Right lung (tissue), 5 donors: ENCODE data around the gene ASPSCR1. TPM values are rescaled to one million over a fixed set of nuclear protein-coding genes. Genes with fewer than 3 reads are reported as not detected.

Source experiments
- DNase-seq, 2 donors: peaks; one replicate each; pipeline ENCODE4 v3.0.0-alpha.2; 2013
- polyA plus RNA-seq, 5 donors: library from polyadenylated mRNA; unstranded; fragments of 120-200 nt; gene quantifications; one replicate each; pipeline versions ENCODE4 v1.2.1 to v1.2.3, GENCODE V29; 2013; ENCODE audit warnings: inconsistent platforms in 1 of 5, low replicate concordance in 1 of 5; ENCODE audit not compliant: insufficient read length in 5 of 5, insufficient read depth in 1 of 5

ASPSCR1 gene
- polyA plus RNA-seq, 5 donors: 32.9 to 68.3 (median 44.6) TPM

- DNase-seq: peak; percentile 43 to 61
Observed at GRCh38 chr17:82065638-82066303, 88.3 kb downstream of the ASPSCR1 start, which contains the start of gene DUS1L. TSS of gene DUS1L (minus strand) at chr17:82065804. CDS start at chr17:82065059, 745 bp downstream.

Other genes with a start within 250 kb of the ASPSCR1 start
- under 1 TPM in 4 of 5 donors, not detected in 1; 0.08 to 0.42 (median 0.20) TPM for gene GCGR, start 173.5 kb upstream of the ASPSCR1 start, polyA plus RNA-seq
- 100 to 1,000 TPM in 1 of 5 donors, 10 to 100 TPM in 4; 53.6 to 144 (median 89.4) TPM for gene MCRIP1, start 144.3 kb upstream of the ASPSCR1 start, polyA plus RNA-seq
- 1 to 10 TPM in 1 of 5 donors, under 1 TPM in 4; 0.11 to 1.7 (median 0.15) TPM for gene PPP1R27, start 142.6 kb upstream of the ASPSCR1 start, polyA plus RNA-seq
- 100 to 1,000 TPM; 405 to 645 (median 548) TPM for gene P4HB, start 117.1 kb upstream of the ASPSCR1 start, polyA plus RNA-seq
- gene ARHGDIA, start 106.3 kb upstream of the ASPSCR1 start, polyA plus RNA-seq: 100 to 1,000 TPM; 109 to 300 (median 150) TPM
- gene ALYREF, start 86.0 kb upstream of the ASPSCR1 start, polyA plus RNA-seq: 100 to 1,000 TPM in 1 of 5 donors, 10 to 100 TPM in 4; 65.2 to 102 (median 69.9) TPM
- 100 to 1,000 TPM in 1 of 5 donors, 10 to 100 TPM in 4; 58.1 to 139 (median 77.9) TPM for gene ANAPC11, start 85.9 kb upstream of the ASPSCR1 start, polyA plus RNA-seq
- 1 to 10 TPM in 4 of 5 donors, under 1 TPM in 1; 0.85 to 1.4 (median 1.3) TPM for gene NPB, start 75.4 kb upstream of the ASPSCR1 start, polyA plus RNA-seq
- gene PCYT2, start 66.2 kb upstream of the ASPSCR1 start, polyA plus RNA-seq: 10 to 100 TPM; 13.9 to 26.7 (median 15.7) TPM
- gene SIRT7, start 59.5 kb upstream of the ASPSCR1 start, polyA plus RNA-seq: 10 to 100 TPM in 4 of 5 donors, 1 to 10 TPM in 1; 9.7 to 15.2 (median 12.9) TPM
- 10 to 100 TPM in 2 of 5 donors, 1 to 10 TPM in 3; 7.1 to 13.4 (median 9.7) TPM for gene MAFG, start 49.9 kb upstream of the ASPSCR1 start, polyA plus RNA-seq
- 10 to 100 TPM; 31.4 to 88.9 (median 40.3) TPM for gene PYCR1, start 40.3 kb upstream of the ASPSCR1 start, polyA plus RNA-seq
- gene MYADML2, start 30.4 kb upstream of the ASPSCR1 start, polyA plus RNA-seq: 1 to 10 TPM in 1 of 5 donors, under 1 TPM in 3, not detected in 1; 0.10 to 1.2 (median 0.17) TPM
- gene NOTUM, start 16.4 kb upstream of the ASPSCR1 start, polyA plus RNA-seq: 10 to 100 TPM; 29.6 to 81.0 (median 65.9) TPM
- gene CENPX, start 45.2 kb downstream of the ASPSCR1 start, polyA plus RNA-seq: 10 to 100 TPM; 43.6 to 68.6 (median 50.9) TPM
- 10 to 100 TPM; 11.4 to 24.3 (median 16.9) TPM for gene LRRC45, start 45.7 kb downstream of the ASPSCR1 start, polyA plus RNA-seq
- 10 to 100 TPM; 11.6 to 26.2 (median 16.2) TPM for gene RAC3, start 54.0 kb downstream of the ASPSCR1 start, polyA plus RNA-seq
- gene DCXR, start 60.1 kb downstream of the ASPSCR1 start, polyA plus RNA-seq: 10 to 100 TPM; 57.7 to 99.0 (median 67.4) TPM
- 10 to 100 TPM; 31.2 to 57.4 (median 50.3) TPM for gene RFNG, start 74.2 kb downstream of the ASPSCR1 start, polyA plus RNA-seq
- 100 to 1,000 TPM in 1 of 5 donors, 10 to 100 TPM in 4; 63.6 to 105 (median 81.9) TPM for gene GPS1, start 74.3 kb downstream of the ASPSCR1 start, polyA plus RNA-seq
- gene DUS1L, start 88.2 kb downstream of the ASPSCR1 start, polyA plus RNA-seq: 100 to 1,000 TPM in 1 of 5 donors, 10 to 100 TPM in 4; 51.2 to 104 (median 67.2) TPM
- 10 to 100 TPM; 17.0 to 71.5 (median 22.6) TPM for gene FASN, start 120.6 kb downstream of the ASPSCR1 start, polyA plus RNA-seq
- 10 to 100 TPM; 42.5 to 68.9 (median 64.8) TPM for gene CCDC57, start 235.2 kb downstream of the ASPSCR1 start, polyA plus RNA-seq